CD14-positive monocyte (primary cell): ENCODE results near the gene DIAPH1. TPM values are rescaled to one million over a fixed set of nuclear protein-coding genes. Genes with fewer than 3 reads are reported as not detected.

Experiments
- DNase-seq, 3 donors: peaks; one replicate each; pipeline ENCODE4 v3.0.0-alpha.2; 2011 to 2022
- H2AFZ ChIP-seq: 2 replicates; pipeline ENCODE4 v1.6.0; 2012; ENCODE audit warnings: mild to moderate bottlenecking, low read depth, low read length, inconsistent platforms; ENCODE audit not compliant: insufficient read depth, poor library complexity, severe bottlenecking
- H3K27ac ChIP-seq, 2 donors: 1 replicate in 1 of 2; 2 replicates in 1 of 2; pipeline ENCODE4 v1.5.1; 2012 to 2013; ENCODE audit warnings: low read length in 2 of 2, control low read depth in 1 of 2, inconsistent platforms in 1 of 2, low read depth in 1 of 2, mild to moderate bottlenecking in 1 of 2
- H3K27me3 ChIP-seq, 2 donors: one replicate each; pipeline versions ENCODE4 v1.6.0 to v1.6.1; 2011 to 2013; ENCODE audit warnings: low read length in 2 of 2; ENCODE audit not compliant: control insufficient read depth in 2 of 2, insufficient read depth in 2 of 2
- H3K36me3 ChIP-seq, 2 donors: replicated peaks in 1 of 2; 1 replicate in 1 of 2; 2 replicates in 1 of 2; pipeline versions ENCODE4 v1.5.1 to v1.6.1; 2012 to 2013; ENCODE audit warnings: low read length in 2 of 2, control low read depth in 1 of 2, inconsistent platforms in 1 of 2, mild to moderate bottlenecking in 1 of 2; ENCODE audit not compliant: insufficient read depth in 2 of 2, control insufficient read depth in 1 of 2
- H3K4me1 ChIP-seq, 2 donors: 1 replicate in 1 of 2; 2 replicates in 1 of 2; pipeline versions ENCODE4 v1.5.1 to v1.6.1; 2012 to 2013; ENCODE audit warnings: low read length in 2 of 2, control low read depth in 1 of 2, inconsistent platforms in 1 of 2, mild to moderate bottlenecking in 1 of 2, moderate library complexity in 1 of 2; ENCODE audit not compliant: insufficient read depth in 2 of 2, control insufficient read depth in 1 of 2
- H3K4me2 ChIP-seq: replicated peaks from 2 replicates; pipeline ENCODE3; 2012; ENCODE audit warnings: low read length, moderate library complexity, mild to moderate bottlenecking; ENCODE audit not compliant: poor library complexity, severe bottlenecking; ENCODE audit errors: extremely low read depth
- H3K4me3 ChIP-seq, 3 experiments: fragments of 200-600 bp in 1 of 3; sonication (generic) in 1 of 3; replicated peaks in 1 of 3; 1 replicate in 2 of 3; 2 replicates in 1 of 3; pipeline ENCODE4 v1.5.1; 2011 to 2013; ENCODE audit warnings: low read length in 3 of 3, mild to moderate bottlenecking in 3 of 3, control low read depth in 2 of 3, low read depth in 2 of 3, inconsistent platforms in 1 of 3, moderate library complexity in 1 of 3
- H3K79me2 ChIP-seq: 2 replicates; pipeline ENCODE4 v1.6.0; 2012; ENCODE audit warnings: mild to moderate bottlenecking, control low read depth, inconsistent platforms, low read length, moderate library complexity; ENCODE audit not compliant: insufficient read depth
- H3K9ac ChIP-seq: 2 replicates; pipeline ENCODE4 v1.6.0; 2017; ENCODE audit warnings: low read length, mild to moderate bottlenecking; ENCODE audit not compliant: insufficient read depth, poor library complexity, severe bottlenecking
- H3K9me3 ChIP-seq, 2 donors: replicated peaks in 1 of 2; 1 replicate in 1 of 2; 2 replicates in 1 of 2; pipeline versions ENCODE4 v1.5.1 to v1.6.1; 2012 to 2013; ENCODE audit warnings: low read length in 2 of 2, control low read depth in 1 of 2; ENCODE audit not compliant: control insufficient read depth in 1 of 2, insufficient read depth in 1 of 2
- H4K20me1 ChIP-seq: 2 replicates; pipeline ENCODE4 v1.6.0; 2012; ENCODE audit warnings: mild to moderate bottlenecking, low read length, control low read depth, moderate library complexity; ENCODE audit not compliant: insufficient read depth
- H3K27ac Mint-ChIP-seq, 7 donors: one replicate each; pipeline ENCODE4 v1.8.0; 2020; ENCODE audit warnings: mild to moderate bottlenecking in 7 of 7, mixed read lengths in 7 of 7, moderate library complexity in 6 of 7, inconsistent platforms in 2 of 7
- H3K27me3 Mint-ChIP-seq, 3 donors: one replicate each; pipeline ENCODE4 v1.8.0; 2021 to 2022; ENCODE audit warnings: low read depth in 3 of 3, mild to moderate bottlenecking in 3 of 3, mixed read lengths in 3 of 3, moderate library complexity in 3 of 3, inconsistent platforms in 1 of 3
- H3K36me3 Mint-ChIP-seq, 2 donors: one replicate each; pipeline ENCODE4 v1.8.0; 2020; ENCODE audit warnings: mixed read lengths in 2 of 2, inconsistent platforms in 1 of 2, mild to moderate bottlenecking in 1 of 2
- H3K4me1 Mint-ChIP-seq: one replicate; pipeline ENCODE4 v1.8.0; 2020; ENCODE audit warnings: mild to moderate bottlenecking, mixed read lengths
- H3K4me3 Mint-ChIP-seq, 2 donors: one replicate each; pipeline ENCODE4 v1.8.0; 2020; ENCODE audit warnings: mild to moderate bottlenecking in 2 of 2, mixed read lengths in 2 of 2, moderate library complexity in 1 of 2
- H3K9me3 Mint-ChIP-seq, 7 donors: one replicate each; pipeline ENCODE4 v1.8.0; 2020 to 2022; ENCODE audit warnings: mixed read lengths in 7 of 7, mild to moderate bottlenecking in 6 of 7, moderate library complexity in 6 of 7, inconsistent platforms in 2 of 7
- WGBS: methylation state at CpG from one replicate; pipeline ENCODE4 v1.1.5; 2013; ENCODE audit warnings: missing lambda C conversion rate; ENCODE audit not compliant: insufficient coverage; 5-methylcytosine and 5-hydroxymethylcytosine counted together
- intact Hi-C, 2 donors: fragments of 100-400 bp; cut with micrococcal nuclease; formaldehyde crosslinking; loops; one replicate each; pipeline versions ENCODE4 v1.15.0 to v1.15.1; 2023
- polyA plus RNA-seq, 3 donors: library from polyadenylated mRNA; depleted of rRNA in 1 of 3; unstranded in 2 of 3; stranded (reverse) in 1 of 3; fragments of 300-500 nt in 2 of 3; fragments of >200 nt in 1 of 3; fragmentation: Illumina TruSeq in 2 of 3; gene quantifications; 1 replicate in 2 of 3; 2 replicates in 1 of 3; pipeline ENCODE4 v1.2.3, GENCODE V29; 2012 to 2021
- TF ChIP-seq, protein P1 (sequence below): fragments of 200-600 bp; IDR thresholded peaks from one replicate; pipeline ENCODE4 v1.8.0; 2022; ENCODE audit warnings: antibody characterized with exemption, mild to moderate bottlenecking

DIAPH1 gene
- polyA plus RNA-seq, 3 donors: 60.2 to 140 (median 98.6) TPM

- no peak overlapping the region for H3K27ac Mint-ChIP-seq
- peaks cover 0 to 5% (median 0%) of the 10 kb centered on the region in 7 donors for H3K9me3 Mint-ChIP-seq
- Histone ChIP-seq H3K27me3 (no peaks in the 10 kb centered on the region), H3K4me1 (no peaks in the 10 kb centered on the region), H4K20me1 (no peaks in the 10 kb centered on the region), H3K4me3 (no peak overlapping the region), H2AFZ (no peak overlapping the region), H3K9ac (no peak overlapping the region), H3K36me3 (peaks cover 58 to 77% of the 10 kb centered on the region in 2 donors), H3K27ac (no peak overlapping the region), H3K9me3 (no peaks in the 10 kb centered on the region), H3K79me2 (no peaks in the 10 kb centered on the region), H3K4me2 (no peak overlapping the region)
- TF ChIP-seq, protein P1, sequence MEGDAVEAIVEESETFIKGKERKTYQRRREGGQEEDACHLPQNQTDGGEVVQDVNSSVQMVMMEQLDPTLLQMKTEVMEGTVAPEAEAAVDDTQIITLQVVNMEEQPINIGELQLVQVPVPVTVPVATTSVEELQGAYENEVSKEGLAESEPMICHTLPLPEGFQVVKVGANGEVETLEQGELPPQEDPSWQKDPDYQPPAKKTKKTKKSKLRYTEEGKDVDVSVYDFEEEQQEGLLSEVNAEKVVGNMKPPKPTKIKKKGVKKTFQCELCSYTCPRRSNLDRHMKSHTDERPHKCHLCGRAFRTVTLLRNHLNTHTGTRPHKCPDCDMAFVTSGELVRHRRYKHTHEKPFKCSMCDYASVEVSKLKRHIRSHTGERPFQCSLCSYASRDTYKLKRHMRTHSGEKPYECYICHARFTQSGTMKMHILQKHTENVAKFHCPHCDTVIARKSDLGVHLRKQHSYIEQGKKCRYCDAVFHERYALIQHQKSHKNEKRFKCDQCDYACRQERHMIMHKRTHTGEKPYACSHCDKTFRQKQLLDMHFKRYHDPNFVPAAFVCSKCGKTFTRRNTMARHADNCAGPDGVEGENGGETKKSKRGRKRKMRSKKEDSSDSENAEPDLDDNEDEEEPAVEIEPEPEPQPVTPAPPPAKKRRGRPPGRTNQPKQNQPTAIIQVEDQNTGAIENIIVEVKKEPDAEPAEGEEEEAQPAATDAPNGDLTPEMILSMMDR: no peak
- H3K27me3 Mint-ChIP-seq: peaks cover 0 to 2% (median 0%) of the 10 kb centered on the region in 3 donors
- peaks cover 79 to 80% of the 10 kb centered on the region in 2 donors for H3K36me3 Mint-ChIP-seq
- intact Hi-C loops: no loop called here
- 93% methylated on average over 1 of the region's 1 CpG for WGBS
- no peaks in the 10 kb centered on the region for H3K4me1 Mint-ChIP-seq
- H3K4me3 Mint-ChIP-seq: no peak overlapping the region
- no peak for DNase-seq
Measured at GRCh38 chr5:141657404-141657803, 38.6 kb upstream of the DIAPH1 start.

- Histone ChIP-seq H3K27me3 (no peaks in the 10 kb centered on the region), H3K4me1 (peaks cover 4 to 5% of the 10 kb centered on the region in 2 donors), H3K9me3 (no peaks in the 10 kb centered on the region), H3K36me3 (peaks cover 48 to 67% of the 10 kb centered on the region in 2 donors), H2AFZ (no peak overlapping the region), H4K20me1 (no peaks in the 10 kb centered on the region), H3K4me3 (no peak overlapping the region), H3K9ac (no peak overlapping the region), H3K4me2 (no peak overlapping the region), H3K27ac (no peak overlapping the region), H3K79me2 (no peaks in the 10 kb centered on the region)
- TF ChIP-seq, protein P1: no peak
- intact Hi-C loops: no loop called here
- Mint-ChIP-seq H3K9me3 (peaks cover 0 to 4% (median 0%) of the 10 kb centered on the region in 7 donors), H3K4me1 (peaks cover 7% of the 10 kb centered on the region), H3K36me3 (peaks cover 70% of the 10 kb centered on the region in 2 donors), H3K27me3 (peaks cover 0 to 2% (median 0%) of the 10 kb centered on the region in 3 donors), H3K4me3 (no peak overlapping the region), H3K27ac (no peak overlapping the region)
- WGBS: 100% methylated on average over 8 of the region's 9 CpGs
- no peak for DNase-seq
Measured at GRCh38 chr5:141656396-141656795, 37.6 kb upstream of the DIAPH1 start.
